GM06990 (cell line): ENCODE measurements around the gene MOB3A.

ENCODE experiments used
- DNase-seq: peaks from one replicate; pipeline ENCODE4 v3.0.0-alpha.2; 2011; ENCODE audit not compliant: insufficient read length; ENCODE audit errors: extremely low read depth
- H3K27me3 ChIP-seq: replicated peaks from 2 replicates; pipeline ENCODE4 v1.6.0; 2011; ENCODE audit warnings: low read length; ENCODE audit not compliant: control insufficient read depth, insufficient read depth
- H3K36me3 ChIP-seq: 2 replicates; pipeline ENCODE4 v1.5.1; 2011; ENCODE audit warnings: low read length; ENCODE audit not compliant: control insufficient read depth, insufficient read depth
- H3K4me3 ChIP-seq: replicated peaks from 2 replicates; pipeline ENCODE4 v1.5.1; 2011; ENCODE audit warnings: low read depth, mild to moderate bottlenecking, control low read depth, low read length
- CTCF ChIP-seq: IDR thresholded peaks from 2 replicates; pipeline ENCODE4 v1.5.1; 2011; ENCODE audit warnings: low read length, control low read depth, mild to moderate bottlenecking, inconsistent platforms; ENCODE audit not compliant: insufficient read depth, poor library complexity, severe bottlenecking

The MOB3A gene

GRCh38 chr19:2114218-2114617, 18.1 kb upstream of the MOB3A start:
- no peak for DNase-seq
- no peak overlapping the region for H3K4me3 ChIP-seq
- H3K36me3 ChIP-seq: peaks cover 80% of the 10 kb centered on the region
- no peaks in the 10 kb centered on the region for H3K27me3 ChIP-seq
- TF ChIP-seq CTCF: no peak

- no peak for DNase-seq
- H3K36me3 ChIP-seq: peaks cover 83% of the 10 kb centered on the region
- no peak overlapping the region for H3K4me3 ChIP-seq
- TF ChIP-seq CTCF: no peak
- no peaks in the 10 kb centered on the region for H3K27me3 ChIP-seq
Measured at GRCh38 chr19:2113439-2114211, 17.5 kb upstream of the MOB3A start.

DNA sequence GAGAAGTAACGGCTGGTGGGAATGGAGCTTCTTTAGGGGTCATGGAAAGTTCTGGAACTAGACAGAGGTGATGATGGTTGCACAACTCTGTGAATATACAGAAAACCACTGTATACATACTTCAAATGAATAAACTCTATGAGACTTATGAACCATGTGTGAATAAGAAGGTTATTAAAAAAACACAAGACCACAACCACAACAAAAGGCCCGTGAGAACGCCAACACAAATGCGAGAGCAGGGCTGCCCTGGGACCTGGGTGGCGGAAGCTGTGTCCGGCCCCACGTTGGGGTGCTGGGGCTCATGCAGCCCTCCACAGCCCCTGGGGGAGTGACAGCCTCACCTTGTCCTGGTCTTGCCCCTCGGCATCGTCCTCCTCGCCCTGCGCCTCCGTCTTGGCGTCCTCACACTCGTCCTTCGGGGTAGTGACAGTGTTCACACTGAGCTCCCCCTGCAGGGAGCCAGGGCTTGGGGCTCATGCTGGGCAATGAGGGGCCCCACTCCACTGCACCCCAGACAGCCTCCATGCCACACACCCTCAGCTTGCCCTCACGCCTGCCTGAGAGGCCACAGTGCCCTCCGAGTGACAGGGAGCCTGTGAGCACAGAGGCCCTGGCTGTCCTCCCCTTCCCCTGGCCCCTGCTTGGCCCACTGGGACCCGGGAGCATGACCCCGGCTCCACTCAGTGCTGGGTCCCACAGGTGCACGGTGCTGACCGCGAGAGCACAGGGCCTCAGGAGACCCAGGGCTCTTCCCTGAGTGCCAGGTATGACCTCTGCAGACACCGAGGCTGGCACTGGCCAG, 16.6 kb upstream of the MOB3A start:
- TF ChIP-seq CTCF: no peak
- no peak for DNase-seq
- Histone ChIP-seq H3K27me3 (no peaks in the 10 kb centered on the region), H3K4me3 (no peak overlapping the region), H3K36me3 (peaks cover 82% of the 10 kb centered on the region)

GRCh38 chr19:2111886-2112285, 15.8 kb upstream of the MOB3A start:
- peaks cover 74% of the 10 kb centered on the region for H3K36me3 ChIP-seq
- TF ChIP-seq CTCF: no peak
- DNase-seq: no peak
- H3K4me3 ChIP-seq: no peak overlapping the region
- no peaks in the 10 kb centered on the region for H3K27me3 ChIP-seq

DNA sequence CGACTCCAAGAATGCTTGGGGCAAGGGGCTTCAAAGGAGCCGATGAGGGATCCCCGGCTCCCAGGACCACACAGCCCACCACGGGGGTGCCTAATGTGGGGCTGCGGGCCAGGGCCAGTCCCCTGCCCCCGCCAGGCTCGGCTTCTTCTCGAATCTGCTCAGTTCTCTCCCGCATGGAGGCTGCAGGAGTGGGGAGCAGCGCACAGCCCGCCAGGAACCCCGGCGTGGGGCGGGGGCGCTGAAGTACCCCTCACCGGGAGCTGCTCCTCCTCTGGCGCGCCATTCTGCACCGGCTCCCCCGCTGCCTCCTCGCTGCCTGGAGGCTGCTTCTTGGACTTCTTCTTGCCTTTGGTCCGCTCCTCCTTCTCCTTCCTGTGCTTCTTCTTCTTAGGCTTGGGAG, 15.3 kb upstream of the MOB3A start:
- Histone ChIP-seq H3K27me3 (no peaks in the 10 kb centered on the region), H3K4me3 (no peak overlapping the region), H3K36me3 (peaks cover 72% of the 10 kb centered on the region)
- DNase-seq: no peak
- TF ChIP-seq CTCF: no peak
